Fibroblast of mammary gland (primary cell): Measurements from ENCODE around the gene VIP.

Experiments used
- DNase-seq: peaks from one replicate; pipeline ENCODE4 v3.0.0-alpha.2; 2010; ENCODE audit warnings: low read depth
- H3K4me3 ChIP-seq: 2 replicates; pipeline ENCODE4 v1.5.1; 2011; ENCODE audit warnings: low read depth, mild to moderate bottlenecking, low read length, moderate library complexity; ENCODE audit not compliant: control insufficient read depth
- CTCF ChIP-seq: conservative IDR thresholded peaks from 2 replicates; pipeline ENCODE4 v1.5.1; 2011; ENCODE audit warnings: low read depth, low read length, inconsistent platforms; ENCODE audit not compliant: control insufficient read depth, insufficient read depth

VIP gene

GRCh38 chr6:152746172-152746553, 4.4 kb upstream of the VIP start:
- TF ChIP-seq CTCF = no peak
- DNase-seq = peak; percentile 20
- no peak overlapping the region for H3K4me3 ChIP-seq

- peak; percentile 29 for DNase-seq
- H3K4me3 ChIP-seq = no peak overlapping the region
- TF ChIP-seq CTCF = peak; percentile 22
Measured at GRCh38 chr6:152748843-152749242, 1.8 kb upstream of the VIP start.

- DNase-seq = no peak
- H3K4me3 ChIP-seq = no peak overlapping the region
- no peak for TF ChIP-seq CTCF
Measured at GRCh38 chr6:152749336-152749735, 1.3 kb upstream of the VIP start.

- no peak for TF ChIP-seq CTCF
- no peak overlapping the region for H3K4me3 ChIP-seq
- no peak for DNase-seq
Measured at GRCh38 chr6:152765331-152765730, 14.7 kb downstream of the VIP start.

GRCh38 chr6:152769159-152769558, 18.6 kb downstream of the VIP start:
- no peak for TF ChIP-seq CTCF
- no peak overlapping the region for H3K4me3 ChIP-seq
- DNase-seq = no peak

GRCh38 chr6:152769993-152770392, 19.4 kb downstream of the VIP start:
- no peak for TF ChIP-seq CTCF
- no peak for DNase-seq

GRCh38 chr6:152771061-152771687, 20.6 kb downstream of the VIP start:
- no peak for DNase-seq
- TF ChIP-seq CTCF = no peak
- no peak overlapping the region for H3K4me3 ChIP-seq

More at GRCh38 chr6:152769993-152770392, 19.4 kb downstream of the VIP start:
- no peak overlapping the region for H3K4me3 ChIP-seq
